HG02981 (cell line): ENCODE data around the gene CLEC16A.
"Not testable (repeated sequence)": the region's sequence is repeated elsewhere in the genome, so short reads cannot be mapped to it uniquely, and the experiment has no call there.

Experiments
- ATAC-seq: cut with Tn5 transposase; IDR thresholded peaks from one replicate; pipeline ENCODE4 v1.9.1; 2021; ENCODE audit warnings: mild to moderate bottlenecking, moderate library complexity; ENCODE audit not compliant: unreplicated experiment

CLEC16A gene

GRCh38 chr16:10923146-10923649 lies 21.2 kb upstream of the CLEC16A start:
- no peak for ATAC-seq

- no peak for ATAC-seq
Observed at GRCh38 chr16:10923650-10924214, 20.6 kb upstream of the CLEC16A start.

GRCh38 chr16:10925285-10925684 lies 19.1 kb upstream of the CLEC16A start:
- ATAC-seq = not testable (repeated sequence)

GRCh38 chr16:10926094-10926493 lies 18.3 kb upstream of the CLEC16A start:
- no peak for ATAC-seq

GRCh38 chr16:10926867-10927266 lies 17.5 kb upstream of the CLEC16A start:
- ATAC-seq = no peak

- ATAC-seq = no peak
Observed at GRCh38 chr16:10927497-10928112, 16.8 kb upstream of the CLEC16A start.

GRCh38 chr16:10929097-10929496 lies 15.3 kb upstream of the CLEC16A start:
- ATAC-seq = not testable (repeated sequence)

GRCh38 chr16:10929853-10930754 lies 14.3 kb upstream of the CLEC16A start:
- ATAC-seq = no peak

- no peak for ATAC-seq
Observed at GRCh38 chr16:10930755-10931093, 13.6 kb upstream of the CLEC16A start.

GRCh38 chr16:10931134-10931533 lies 13.2 kb upstream of the CLEC16A start:
- ATAC-seq = no peak

- no peak for ATAC-seq
Observed at GRCh38 chr16:10931977-10932632, 12.3 kb upstream of the CLEC16A start.

- no peak for ATAC-seq
Observed at GRCh38 chr16:10932959-10933710, 11.2 kb upstream of the CLEC16A start.

- no peak for ATAC-seq
Observed at GRCh38 chr16:10933865-10934264, 10.5 kb upstream of the CLEC16A start.

GRCh38 chr16:10934325-10935107 lies 9.8 kb upstream of the CLEC16A start:
- no peak for ATAC-seq

GRCh38 chr16:10935226-10935915 lies 9.0 kb upstream of the CLEC16A start:
- no peak for ATAC-seq

- ATAC-seq = no peak
Observed at GRCh38 chr16:10936272-10936984, 7.9 kb upstream of the CLEC16A start.

GRCh38 chr16:10937068-10937859 lies 7.1 kb upstream of the CLEC16A start:
- no peak for ATAC-seq

- no peak for ATAC-seq
Observed at GRCh38 chr16:10938321-10938720, 6.0 kb upstream of the CLEC16A start.
